ENCODE results near the gene ABITRAM. TPM values are rescaled to one million over a fixed set of nuclear protein-coding genes. Genes with fewer than 3 reads are reported as not detected.

ABITRAM gene
- total RNA-seq, 2 experiments from 2014 or later = 7.0 to 14.6 TPM

DNA sequence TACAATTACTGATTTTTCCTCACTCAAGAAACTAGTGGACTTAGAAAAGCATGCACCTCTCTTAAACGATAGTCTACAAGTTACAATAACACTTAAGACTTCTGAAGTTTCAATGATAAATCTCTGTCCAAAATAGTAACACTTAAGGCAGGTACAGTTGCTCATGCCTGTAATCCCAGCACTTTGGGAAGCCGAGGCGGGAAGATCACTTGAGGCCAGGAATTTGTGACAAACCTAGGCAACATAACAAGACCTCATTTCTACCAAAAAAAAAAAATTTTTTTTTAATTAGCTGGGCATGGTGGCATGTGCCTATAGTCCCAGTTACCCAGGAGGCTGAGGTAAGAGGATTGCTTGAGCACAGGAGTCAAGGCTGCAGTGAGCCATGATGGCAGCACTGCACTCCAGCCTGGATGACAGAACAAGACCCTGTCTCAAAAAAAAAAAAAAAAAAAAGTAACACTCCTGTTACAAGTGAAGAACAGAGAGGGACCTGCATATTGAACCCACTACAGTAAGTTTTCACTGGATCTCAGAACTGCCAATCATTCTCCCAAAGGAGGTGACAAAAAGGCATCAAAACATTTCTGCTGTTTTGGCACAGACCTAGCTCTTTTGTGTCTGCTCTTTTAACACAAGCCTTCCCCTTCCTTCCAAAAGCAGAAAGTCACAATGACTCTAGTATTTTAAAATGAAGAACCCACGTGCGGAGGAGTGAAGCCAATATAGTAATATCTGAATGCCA is 3.5 kb downstream of the ABITRAM start:
- Histone ChIP-seq H3K79me2 (ENCODE audit: insufficient read depth, low read depth, low read length) (peaks cover 15% of the 10 kb centered on the region), H4K20me1 (ENCODE audit: insufficient read depth, low read length) (no peaks in the 10 kb centered on the region), H3K4me3 (ENCODE audit: low read depth, low read length, poor library complexity, severe bottlenecking) (no peak overlapping the region), H3K27ac (ENCODE audit: low read depth, low read length, poor library complexity, severe bottlenecking) (no peak overlapping the region), H3K4me2 (ENCODE audit: low read length) (no peak overlapping the region), H2AFZ (ENCODE audit: low read length) (no peak overlapping the region), H3K4me1 (ENCODE audit: insufficient read depth, low read length, poor library complexity, severe bottlenecking) (peaks cover 8% of the 10 kb centered on the region), H3K9me3 (ENCODE audit: low read length) (no peaks in the 10 kb centered on the region), H3K9me2 (ENCODE audit: insufficient read depth, low read length) (no peaks in the 10 kb centered on the region), H3K36me3 (ENCODE audit: insufficient read depth, low read length) (peaks cover 37% of the 10 kb centered on the region)
- no TSS peak for BruUV-seq (replicated peaks)
- CTCF ChIA-PET (ENCODE audit: unreplicated experiment) = no interaction called here
- intact Hi-C loops (cut with micrococcal nuclease; ENCODE audit: unreplicated experiment) = no loop called here
- POLR2A ChIA-PET = no interaction called here
- DNase-seq (ENCODE audit: low spot score) = no peak
- no peak for TF ChIP-seq EZH2phosphoT487 (IDR thresholded peaks at IDR 0.05; ENCODE audit: borderline replicate concordance, low read depth, low read length)
- TF ChIP-seq, protein P1, sequence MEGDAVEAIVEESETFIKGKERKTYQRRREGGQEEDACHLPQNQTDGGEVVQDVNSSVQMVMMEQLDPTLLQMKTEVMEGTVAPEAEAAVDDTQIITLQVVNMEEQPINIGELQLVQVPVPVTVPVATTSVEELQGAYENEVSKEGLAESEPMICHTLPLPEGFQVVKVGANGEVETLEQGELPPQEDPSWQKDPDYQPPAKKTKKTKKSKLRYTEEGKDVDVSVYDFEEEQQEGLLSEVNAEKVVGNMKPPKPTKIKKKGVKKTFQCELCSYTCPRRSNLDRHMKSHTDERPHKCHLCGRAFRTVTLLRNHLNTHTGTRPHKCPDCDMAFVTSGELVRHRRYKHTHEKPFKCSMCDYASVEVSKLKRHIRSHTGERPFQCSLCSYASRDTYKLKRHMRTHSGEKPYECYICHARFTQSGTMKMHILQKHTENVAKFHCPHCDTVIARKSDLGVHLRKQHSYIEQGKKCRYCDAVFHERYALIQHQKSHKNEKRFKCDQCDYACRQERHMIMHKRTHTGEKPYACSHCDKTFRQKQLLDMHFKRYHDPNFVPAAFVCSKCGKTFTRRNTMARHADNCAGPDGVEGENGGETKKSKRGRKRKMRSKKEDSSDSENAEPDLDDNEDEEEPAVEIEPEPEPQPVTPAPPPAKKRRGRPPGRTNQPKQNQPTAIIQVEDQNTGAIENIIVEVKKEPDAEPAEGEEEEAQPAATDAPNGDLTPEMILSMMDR (conservative IDR thresholded peaks at IDR 0.05; ENCODE audit: low read length) = no peak

DNA sequence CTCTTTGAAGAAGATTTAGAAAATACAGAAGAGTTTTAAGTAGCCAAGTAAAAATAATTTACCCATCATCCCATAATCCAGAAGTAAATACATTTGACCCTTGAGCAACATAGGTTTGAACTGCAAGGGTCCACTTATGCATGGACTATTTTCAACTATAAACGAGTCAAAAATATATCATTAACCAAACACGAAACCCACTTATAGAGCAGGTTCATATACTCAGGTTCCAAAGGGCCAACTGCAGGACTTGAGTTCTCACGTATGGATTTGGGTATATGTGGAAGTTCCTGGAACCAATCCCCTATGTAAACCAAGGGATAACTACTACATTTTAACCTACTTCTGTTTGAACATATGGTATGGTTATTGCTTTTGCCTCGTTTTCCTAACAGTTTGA is 5.8 kb downstream of the ABITRAM start:
- H3K4me2 ChIP-seq (ENCODE audit: low read length) = no peak overlapping the region

More for the DNA sequence above, 5.8 kb downstream of the ABITRAM start:
- Histone ChIP-seq H3K9me3 (ENCODE audit: low read length) (no peaks in the 10 kb centered on the region), H3K79me2 (ENCODE audit: insufficient read depth, low read depth, low read length) (peaks cover 5% of the 10 kb centered on the region; the same call in 1 of the 2 replicates), H3K9me2 (ENCODE audit: insufficient read depth, low read length) (no peaks in the 10 kb centered on the region), H4K20me1 (ENCODE audit: insufficient read depth, low read length) (no peaks in the 10 kb centered on the region), H3K36me3 (ENCODE audit: insufficient read depth, low read length) (peaks cover 43% of the 10 kb centered on the region), H2AFZ (ENCODE audit: low read length) (no peak overlapping the region), H3K27ac (ENCODE audit: low read depth, low read length, poor library complexity, severe bottlenecking) (no peak overlapping the region), H3K4me1 (ENCODE audit: insufficient read depth, low read length, poor library complexity, severe bottlenecking) (peaks cover 4% of the 10 kb centered on the region), H3K4me3 (ENCODE audit: low read depth, low read length, poor library complexity, severe bottlenecking) (no peak overlapping the region)
- no TSS peak for BruUV-seq (replicated peaks)
- intact Hi-C loops (cut with micrococcal nuclease; ENCODE audit: unreplicated experiment) = no loop called here
- CTCF ChIA-PET (ENCODE audit: unreplicated experiment) = no interaction called here
- no peak for DNase-seq (ENCODE audit: low spot score)
- POLR2A ChIA-PET = no interaction called here
- TF ChIP-seq EZH2phosphoT487 (IDR thresholded peaks at IDR 0.05; ENCODE audit: borderline replicate concordance, low read depth, low read length) = no peak
- TF ChIP-seq, protein P1 (conservative IDR thresholded peaks at IDR 0.05; ENCODE audit: low read length) = no peak
